K562 (cell line): ENCODE data around the gene TNRC6B. TPM values are rescaled to one million over a fixed set of nuclear protein-coding genes. Genes with fewer than 3 reads are reported as not detected.

Experiments used
- ETV6 ChIP-seq, 3 experiments: fragments of 150-350 bp in 1 of 3; sonication (generic) in 1 of 3; formaldehyde crosslinking in 1 of 3; IDR thresholded peaks; 2 replicates each; pipeline versions ENCODE4 v1.6.1 to v1.8.0; 2014 to 2022; ENCODE audit warnings: borderline replicate concordance in 2 of 3, low read depth in 2 of 3, antibody characterized with exemption in 1 of 3, low read length in 1 of 3, mild to moderate bottlenecking in 1 of 3, missing genetic modification reagents in 1 of 3
- FOSL1 ChIP-seq: fragments of 200-800 bp; sonication (Bioruptor generic); conservative IDR thresholded peaks from 2 replicates; pipeline ENCODE4 v1.6.1; 2016; ENCODE audit warnings: missing genetic modification characterization, missing compliant biosample characterization
- FOXA1 ChIP-seq: fragments of 450-650 bp; IDR thresholded peaks from 2 replicates; pipeline ENCODE4 v1.6.1; 2016; ENCODE audit warnings: mild to moderate bottlenecking, borderline replicate concordance
- HSF4 ChIP-seq: fragments of 250-450 bp; sonication (Bioruptor Pico); IDR thresholded peaks from 2 replicates; pipeline ENCODE4 v2.1.2; 2022; ENCODE audit warnings: mild to moderate bottlenecking, moderate library complexity, borderline replicate concordance
- LCOR ChIP-seq: sonication (generic); formaldehyde crosslinking; IDR thresholded peaks from 2 replicates; pipeline ENCODE4 v1.8.0; 2022; ENCODE audit warnings: mild to moderate bottlenecking, missing genetic modification reagents
- MAFG ChIP-seq: fragments of 450-650 bp; conservative IDR thresholded peaks from 2 replicates; pipeline ENCODE4 v1.6.1; 2016; ENCODE audit warnings: missing genetic modification characterization, missing compliant biosample characterization
- MEF2D ChIP-seq: conservative IDR thresholded peaks from 2 replicates; pipeline ENCODE4 v1.6.1; 2016; ENCODE audit warnings: low read depth, missing genetic modification characterization, missing compliant biosample characterization
- SRSF9 ChIP-seq: fragments of 200-400 bp; formaldehyde crosslinking; IDR thresholded peaks from 2 replicates; pipeline ENCODE4 v1.6.1; 2017; ENCODE audit warnings: low read depth, low read length, borderline replicate concordance
- TBL1XR1 ChIP-seq, 2 experiments: IDR thresholded peaks; 2 replicates each; pipeline ENCODE4 v1.6.1; 2012; ENCODE audit warnings: improper control_type of control experiment in 2 of 2, low read length in 2 of 2, mild to moderate bottlenecking in 1 of 2
- ZBTB11 ChIP-seq, 3 experiments: fragments of 200-800 bp in 1 of 3; fragments of 250-450 bp in 1 of 3; fragments of 450-650 bp in 1 of 3; sonication (Bioruptor Pico) in 1 of 3; sonication (Bioruptor generic) in 1 of 3; formaldehyde crosslinking in 1 of 3; IDR thresholded peaks; 2 replicates each; pipeline versions ENCODE4 v1.6.1 to v1.8.0; 2016 to 2022; ENCODE audit warnings: mild to moderate bottlenecking in 2 of 3, missing genetic modification characterization in 2 of 3, missing compliant biosample characterization in 1 of 3, moderate library complexity in 1 of 3
- ZBTB33 ChIP-seq: sonication (generic); formaldehyde crosslinking; IDR thresholded peaks from 2 replicates; pipeline ENCODE4 v1.8.1; 2023; ENCODE audit warnings: mild to moderate bottlenecking, missing genetic modification reagents
- ZFX ChIP-seq: sonication (generic); formaldehyde crosslinking; IDR thresholded peaks from 2 replicates; pipeline ENCODE4 v1.8.0; 2022; ENCODE audit warnings: mild to moderate bottlenecking, missing genetic modification reagents, moderate library complexity
- ZNF140 ChIP-seq: fragments of 250-450 bp; sonication (Bioruptor Pico); IDR thresholded peaks from 2 replicates; pipeline ENCODE4 v1.8.0; 2021; ENCODE audit warnings: moderate library complexity, mild to moderate bottlenecking, inconsistent platforms
- ZNF518B ChIP-seq: fragments of 250-450 bp; sonication (Bioruptor Pico); IDR thresholded peaks from 2 replicates; pipeline ENCODE4 v1.5.0; 2021; ENCODE audit warnings: mild to moderate bottlenecking, moderate library complexity
- ZNF584 ChIP-seq: fragments of 200-800 bp; sonication (Bioruptor generic); IDR thresholded peaks from 2 replicates; pipeline ENCODE4 v1.6.1; 2016; ENCODE audit warnings: low read depth, mild to moderate bottlenecking, missing genetic modification characterization, missing compliant biosample characterization
- polyA plus RNA-seq, 8 experiments: library from polyadenylated mRNA; depleted of rRNA in 4 of 8; stranded (reverse) in 5 of 8; unstranded in 3 of 8; fragments of >200 nt; fragmentation: Nextera tagmentation in 2 of 8; fragmentation: Illumina TruSeq in 1 of 8; extraction: Ambion mirVana in 2 of 8; extraction: Trizol in 1 of 8; gene quantifications; 2 replicates each; pipeline versions ENCODE4 v1.2.1 to v1.2.3, GENCODE V29; 2011 to 2014; ENCODE audit warnings: inconsistent platforms in 1 of 8, missing spikeins in 1 of 8
- total RNA-seq, 7 experiments: library from RNA; depleted of rRNA in 6 of 7; stranded (reverse); fragments of >200 nt in 6 of 7; fragmentation: Illumina TruSeq in 2 of 7; extraction: Trizol in 2 of 7; gene quantifications; 2 replicates each; pipeline versions ENCODE4 v1.2.1 to v1.2.3, GENCODE V29; 2011 to 2021; ENCODE audit warnings: low replicate concordance in 1 of 7

TNRC6B gene
- total and polyA plus RNA-seq, 9 of the 15 experiments (the other 6 are each of a cell fraction or from before 2014, with no cell fraction given), result 0.96 to 18.8 (median 10.8) TPM

DNA sequence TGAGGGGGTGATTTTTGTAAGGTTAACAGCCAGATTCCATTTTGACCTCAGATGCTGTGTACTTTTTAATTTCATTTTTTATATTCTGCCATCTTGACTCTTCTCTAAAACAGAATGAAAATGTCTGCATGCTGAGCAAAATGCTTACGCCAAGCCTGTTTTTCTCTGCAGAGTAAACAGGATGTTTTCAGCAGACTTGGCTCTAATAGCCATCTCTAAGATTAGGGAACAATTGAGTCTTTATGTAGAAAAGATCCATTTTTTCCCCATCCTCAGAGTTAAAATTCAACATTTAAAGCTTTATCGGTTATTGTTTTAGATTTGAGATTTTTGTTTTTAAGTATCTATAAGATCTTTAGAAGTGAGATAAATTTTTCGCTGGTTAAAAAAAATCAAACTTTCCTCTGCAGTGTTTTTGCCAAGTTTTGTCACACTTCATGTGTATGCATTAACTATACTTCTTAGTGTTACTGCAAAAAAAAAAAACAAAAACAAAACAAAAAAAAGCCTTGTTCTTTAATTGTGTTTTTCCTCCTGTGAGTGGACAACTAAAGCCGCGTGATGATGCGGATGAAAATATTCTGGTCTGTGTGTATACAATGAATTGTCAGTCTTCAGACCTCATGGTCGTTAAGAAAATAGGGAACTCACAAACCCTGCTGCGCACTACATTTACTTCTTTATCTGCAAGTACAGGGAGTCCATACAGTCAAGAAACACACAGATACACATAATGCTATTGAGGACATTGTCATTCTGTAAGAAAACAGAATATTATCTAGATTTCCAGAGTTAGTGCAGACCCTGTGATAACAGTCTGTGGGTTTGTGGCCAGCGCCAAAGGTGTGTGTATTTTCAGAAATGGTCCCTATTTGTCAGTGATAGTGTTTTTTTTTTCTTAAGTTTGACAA lies 151.1 kb downstream of the TNRC6B start (continued):
- no peak for TF ChIP-seq ZBTB33 (CRISPR knock-in tag)
- peak; percentile 40; the same call in 1 of the 2 replicates for TF ChIP-seq ZNF584 (CRISPR knock-in tag)
- TF ChIP-seq MEF2D (tag), result peak; percentile 75
- peak in 1 of 3 experiments; percentile 74; a peak in 2 of 6 replicates for TF ChIP-seq ZBTB11 (CRISPR knock-in tag; IDR thresholded peaks at IDR 0.05)
- peak; percentile 78 to 87; a peak in 3 of 4 replicates for TF ChIP-seq TBL1XR1 (IDR thresholded peaks at IDR 0.05; ENCODE audit: low read length in 2 of 2)
- TF ChIP-seq ZNF518B, result no peak
- TF ChIP-seq HSF4 (CRISPR knock-in tag), result no peak
- no peak for TF ChIP-seq ZNF140 (CRISPR knock-in tag)
- no peak for TF ChIP-seq MAFG
- no peak for TF ChIP-seq FOXA1
- TF ChIP-seq FOSL1 (tag), result peak; percentile 74
- peak; percentile 56; the same call in 1 of the 2 replicates for TF ChIP-seq LCOR
- TF ChIP-seq ZFX (CRISPR knock-in tag), result no peak
- no peak for TF ChIP-seq ETV6 (IDR thresholded peaks at IDR 0.05; ENCODE audit: borderline replicate concordance in 1 of 2, low read depth in 2 of 2, low read length in 1 of 2)
- TF ChIP-seq ETV6 (CRISPR knock-in tag; IDR thresholded peaks at IDR 0.05; ENCODE audit: borderline replicate concordance), result no peak
- no peak for TF ChIP-seq SRSF9
